H1 (cell line): Measurements from ENCODE around the gene ERO1B. TPM values are rescaled to one million over a fixed set of nuclear protein-coding genes. Genes with fewer than 3 reads are reported as not detected.

Experiments
- CTCF ChIA-PET: fragments of 300-600 bp; sonication (Branson Sonifier 250); formaldehyde crosslinking; loops from one replicate; lab custom pipeline; 2021; ENCODE audit not compliant: partially characterized antibody; lab: Charles Lee
- POLR2A ChIA-PET: fragments of 300-600 bp; sonication (Branson Sonifier 250); formaldehyde crosslinking; loops from one replicate; lab custom pipeline; 2021; ENCODE audit warnings: inconsistent platforms; ENCODE audit not compliant: partially characterized antibody; lab: Charles Lee
- DNase-seq, 2 experiments: peaks; one replicate each; pipeline versions ENCODE4 v3.0.0 to v3.0.0-alpha.2; 2010 to 2022; ENCODE audit warnings: low spot score in 2 of 2, low read depth in 1 of 2, mixed read lengths in 1 of 2
- FAIRE-seq: peaks from 2 replicates; lab custom pipeline; 2011; peaks lifted over from hg19 to GRCh38; lab: Jason Lieb, UNC
- H2AFZ ChIP-seq: 2 replicates; pipeline ENCODE4 v1.8.1; 2012; ENCODE audit warnings: low read length, inconsistent platforms
- H2AK5ac ChIP-seq: 2 replicates; pipeline ENCODE4 v1.6.1; 2013; ENCODE audit warnings: low read depth, low read length
- H2BK120ac ChIP-seq: replicated peaks from 2 replicates; pipeline ENCODE3; 2013; ENCODE audit warnings: low read depth, low read length, inconsistent platforms
- H2BK12ac ChIP-seq: 2 replicates; pipeline ENCODE4 v1.6.1; 2013; ENCODE audit warnings: low read depth, low read length
- H2BK15ac ChIP-seq: 2 replicates; pipeline ENCODE4 v1.6.1; 2013; ENCODE audit warnings: low read length
- H2BK20ac ChIP-seq: 2 replicates; pipeline ENCODE4 v1.6.1; 2013; ENCODE audit warnings: low read length
- H2BK5ac ChIP-seq: 2 replicates; pipeline ENCODE4 v1.6.1; 2013; ENCODE audit warnings: low read depth, low read length
- H3K14ac ChIP-seq: 2 replicates; pipeline ENCODE4 v1.6.1; 2013; ENCODE audit warnings: inconsistent platforms; ENCODE audit not compliant: insufficient read length
- H3K18ac ChIP-seq: 2 replicates; pipeline ENCODE4 v1.6.1; 2013; ENCODE audit warnings: low read length; ENCODE audit errors: extremely low read depth
- H3K23ac ChIP-seq: 2 replicates; pipeline ENCODE4 v1.6.1; 2013; ENCODE audit warnings: inconsistent platforms; ENCODE audit not compliant: insufficient read length
- H3K23me2 ChIP-seq: 2 replicates; pipeline ENCODE4 v1.6.1; 2013; ENCODE audit warnings: low read depth, low read length
- H3K27ac ChIP-seq: 2 replicates; pipeline ENCODE4 v1.6.1; 2011; ENCODE audit warnings: low read depth, low read length, inconsistent platforms
- H3K27me3 ChIP-seq, 4 experiments: replicated peaks in 1 of 4; 1 replicate in 1 of 4; 2 replicates in 3 of 4; pipeline versions ENCODE4 v1.6.1 to v1.8.1; 2011 to 2013; ENCODE audit warnings: low read length in 3 of 4, mild to moderate bottlenecking in 3 of 4, inconsistent platforms in 2 of 4, mixed read lengths in 2 of 4, moderate library complexity in 1 of 4; ENCODE audit not compliant: control insufficient read depth in 3 of 4, insufficient read depth in 3 of 4; ENCODE audit errors: extremely low read depth in 1 of 4
- H3K36me3 ChIP-seq, 4 experiments: 2 replicates each; pipeline versions ENCODE4 v1.6.1 to v1.8.1; 2011 to 2013; ENCODE audit warnings: mild to moderate bottlenecking in 4 of 4, low read length in 3 of 4, moderate library complexity in 2 of 4, control low read depth in 1 of 4, inconsistent platforms in 1 of 4; ENCODE audit not compliant: insufficient read depth in 4 of 4, control insufficient read depth in 2 of 4
- H3K4ac ChIP-seq: replicated peaks from 2 replicates; pipeline ENCODE3; 2013; ENCODE audit warnings: low read length, low read depth, mixed read lengths, inconsistent platforms; ENCODE audit not compliant: insufficient read length
- H3K4me1 ChIP-seq, 4 experiments: replicated peaks in 1 of 4; 1 replicate in 1 of 4; 2 replicates in 3 of 4; pipeline versions ENCODE4 v1.6.1 to v1.8.1; 2011 to 2013; ENCODE audit warnings: low read length in 3 of 4, inconsistent platforms in 2 of 4, mixed read lengths in 1 of 4; ENCODE audit not compliant: insufficient read depth in 4 of 4, control insufficient read depth in 3 of 4
- H3K4me2 ChIP-seq, 2 experiments: 2 replicates each; pipeline versions ENCODE4 v1.6.1 to v1.8.1; 2011 to 2013; ENCODE audit warnings: low read depth in 2 of 2, low read length in 2 of 2, control low read depth in 1 of 2, inconsistent platforms in 1 of 2, mild to moderate bottlenecking in 1 of 2; ENCODE audit not compliant: insufficient read depth in 1 of 2
- H3K4me3 ChIP-seq, 4 experiments: fragments of 200-600, 300-600 bp in 1 of 4; sonication (generic), shearing (Covaris generic), sonication (Bioruptor Twin) in 1 of 4; 2 replicates each; pipeline versions ENCODE4 v1.5.1 to v1.8.1; 2011 to 2016; ENCODE audit warnings: low read length in 4 of 4, low read depth in 3 of 4, control low read depth in 2 of 4, inconsistent platforms in 2 of 4, mild to moderate bottlenecking in 2 of 4, mixed read lengths in 1 of 4, moderate library complexity in 1 of 4; ENCODE audit not compliant: insufficient read depth in 2 of 4; ENCODE audit errors: extremely low read depth in 1 of 4
- H3K56ac ChIP-seq: replicated peaks from 2 replicates; pipeline ENCODE3; 2013; ENCODE audit warnings: low read depth, mild to moderate bottlenecking, mixed read lengths, low read length, inconsistent platforms; ENCODE audit not compliant: insufficient read length
- H3K79me1 ChIP-seq: 2 replicates; pipeline ENCODE4 v1.6.1; 2013; ENCODE audit warnings: low read depth, low read length, control low read depth
- H3K79me2 ChIP-seq, 2 experiments: 2 replicates each; pipeline versions ENCODE4 v1.6.1 to v1.8.1; 2012 to 2013; ENCODE audit warnings: low read length in 2 of 2, mild to moderate bottlenecking in 2 of 2, inconsistent platforms in 1 of 2; ENCODE audit not compliant: insufficient read depth in 2 of 2, control insufficient read depth in 1 of 2
- H3K9ac ChIP-seq, 4 experiments: replicated peaks in 1 of 4; 1 replicate in 1 of 4; 2 replicates in 3 of 4; pipeline versions ENCODE4 v1.6.1 to v1.8.1; 2011 to 2013; ENCODE audit warnings: low read depth in 3 of 4, low read length in 3 of 4, control low read depth in 2 of 4, mild to moderate bottlenecking in 2 of 4, moderate library complexity in 2 of 4, inconsistent platforms in 1 of 4; ENCODE audit errors: extremely low read depth in 1 of 4
- H3K9me3 ChIP-seq, 2 experiments: 2 replicates each; pipeline versions ENCODE4 v1.6.1 to v1.8.1; 2012 to 2013; ENCODE audit warnings: mild to moderate bottlenecking in 2 of 2, moderate library complexity in 2 of 2, control low read depth in 1 of 2, inconsistent platforms in 1 of 2, low read depth in 1 of 2, low read length in 1 of 2, mixed read lengths in 1 of 2; ENCODE audit not compliant: insufficient read depth in 2 of 2
- H4K20me1 ChIP-seq, 2 experiments: replicated peaks in 1 of 2; 2 replicates each; pipeline versions ENCODE3 to v1.8.1; 2011 to 2013; ENCODE audit warnings: inconsistent platforms in 2 of 2, low read length in 2 of 2, mild to moderate bottlenecking in 1 of 2; ENCODE audit not compliant: insufficient read depth in 2 of 2, control insufficient read depth in 1 of 2
- H4K5ac ChIP-seq: 2 replicates; pipeline ENCODE4 v1.6.1; 2013; ENCODE audit warnings: low read length, low read depth, mixed read lengths, inconsistent platforms; ENCODE audit not compliant: insufficient read length
- H4K8ac ChIP-seq: 2 replicates; pipeline ENCODE4 v1.8.0; 2013; ENCODE audit warnings: mild to moderate bottlenecking, moderate library complexity, low read length, inconsistent platforms; ENCODE audit not compliant: insufficient read depth; ENCODE audit errors: extremely low read depth
- H4K91ac ChIP-seq: replicated peaks from 2 replicates; pipeline ENCODE3; 2013; ENCODE audit warnings: low read length, mixed read lengths, inconsistent platforms; ENCODE audit not compliant: insufficient read length
- BRCA1 ChIP-seq: IDR thresholded peaks from 2 replicates; pipeline ENCODE4 v1.6.1; 2012; ENCODE audit warnings: low read depth, low read length, improper control_type of control experiment
- CHD1 ChIP-seq: IDR thresholded peaks from 2 replicates; pipeline ENCODE4 v1.6.1; 2012; ENCODE audit warnings: low read depth, low read length, improper control_type of control experiment
- POLR2AphosphoS5 ChIP-seq: IDR thresholded peaks from 2 replicates; pipeline ENCODE4 v1.6.1; 2011; ENCODE audit warnings: low read depth, low read length
- RXRA ChIP-seq: IDR thresholded peaks from 2 replicates; pipeline ENCODE4 v1.6.1; 2011; ENCODE audit warnings: low read depth, mild to moderate bottlenecking, low read length, moderate library complexity; ENCODE audit not compliant: insufficient read depth
- SIN3A ChIP-seq, 2 experiments: IDR thresholded peaks in 1 of 2; conservative IDR thresholded peaks in 1 of 2; 2 replicates each; pipeline ENCODE4 v1.6.1; 2011 to 2012; ENCODE audit warnings: low read length in 2 of 2, improper control_type of control experiment in 1 of 2, low read depth in 1 of 2, mild to moderate bottlenecking in 1 of 2
- SP1 ChIP-seq: IDR thresholded peaks from 2 replicates; pipeline ENCODE4 v1.6.1; 2011; ENCODE audit warnings: low read depth, low read length
- WGBS, 2 experiments: shearing (Covaris generic) in 1 of 2; methylation state at CpG; one replicate each; pipeline versions ENCODE4 v1.1.6 to v1.1.7; 2013 to 2015; ENCODE audit warnings: low lambda C conversion rate in 2 of 2, mixed read lengths in 2 of 2, inconsistent platforms in 1 of 2, low coverage in 1 of 2, missing lambda C conversion rate in 1 of 2; ENCODE audit not compliant: insufficient replicate concordance in 2 of 2, insufficient coverage in 1 of 2, insufficient read length in 1 of 2; ENCODE audit errors: extremely low coverage in 1 of 2, missing lambda C conversion rate in 1 of 2; 5-methylcytosine and 5-hydroxymethylcytosine counted together
- polyA plus RNA-seq, 7 experiments: library from polyadenylated mRNA; depleted of rRNA in 3 of 7; stranded (reverse) in 5 of 7; unstranded in 2 of 7; fragments of >200 nt in 5 of 7; fragments of 200-250 nt in 2 of 7; gene quantifications; 1 replicate in 5 of 7; 2 replicates in 1 of 7; 4 replicates in 1 of 7; pipeline versions ENCODE4 v1.2.1 to v1.2.3, GENCODE V29; 2011 to 2013; ENCODE audit warnings: missing spikeins in 2 of 7, mixed read lengths in 2 of 7
- total RNA-seq: library from RNA; stranded (reverse); fragmentation: NEBNext Ultra II Directional; extraction: Animal tissue kit (Norgen Biotek cat#: 25700); gene quantifications from 2 replicates; pipeline ENCODE4 v1.2.1, GENCODE V29; 2021

ERO1B gene
- total and polyA plus RNA-seq, 2 of the 8 experiments (the other 6 are each of a cell fraction or from before 2014, with no cell fraction given): 0.74 to 5.6 TPM

DNA sequence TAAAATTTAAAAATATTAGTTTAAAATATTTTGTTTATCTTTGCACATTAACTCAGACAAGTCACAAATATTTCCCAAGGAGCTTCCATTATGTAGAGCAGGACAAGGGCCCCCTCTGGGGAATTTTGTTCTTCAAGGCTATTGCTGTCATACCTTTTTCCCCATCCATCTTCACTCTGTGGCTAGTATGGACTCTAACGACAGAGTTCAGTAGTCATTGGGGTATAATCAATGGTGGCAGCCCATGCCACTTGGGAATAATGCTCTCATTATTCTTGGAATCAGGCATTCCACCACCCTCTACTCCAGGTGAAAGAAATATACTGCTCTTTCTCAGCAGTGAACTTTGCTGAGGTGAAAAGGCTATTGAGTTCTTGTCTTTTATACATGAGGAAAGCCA lies 38.5 kb upstream of the ERO1B start:
- ChIA-PET POLR2A (no interaction called here), CTCF (interaction anchor here (0.7 kb wide), 1 partner anchor 15 kb away, joined by 3 read pairs; no protein-coding TSS in a partner anchor)
- Histone ChIP-seq H2AFZ (no peak overlapping the region), H3K18ac (no peak overlapping the region), H3K36me3 (no peaks in the 10 kb centered on the region), H3K9me3 (peaks cover 0 to 15% of the 10 kb centered on the region in 2 experiments; a peak in 2 of 4 replicates), H3K4me3 (no peak overlapping the region), H4K20me1 (no peaks in the 10 kb centered on the region), H3K4me2 (no peak overlapping the region), H3K79me2 (no peaks in the 10 kb centered on the region), H2BK15ac (no peak overlapping the region), H2BK20ac (no peak overlapping the region), H3K14ac (no peak overlapping the region), H3K23ac (no peak overlapping the region), H2AK5ac (no peak overlapping the region), H2BK5ac (no peak overlapping the region), H3K56ac (no peak overlapping the region), H3K23me2 (peaks cover 2% of the 10 kb centered on the region; the same call in 1 of the 2 replicates), H4K8ac (no peak overlapping the region), H3K27me3 (no peaks in the 10 kb centered on the region), H4K91ac (no peak overlapping the region), H2BK12ac (no peak overlapping the region), H3K4ac (no peak overlapping the region), H2BK120ac (no peak overlapping the region), H3K27ac (no peak overlapping the region), H3K9ac (no peak overlapping the region), H3K79me1 (no peaks in the 10 kb centered on the region), H3K4me1 (no peaks in the 10 kb centered on the region), H4K5ac (no peak overlapping the region)
- no peak for DNase-seq
- 56% methylated on average over 1 of the region's 1 CpG; no CpG with 5 or more reads in 1 of the 2 experiments for WGBS, 2 experiments
- no peak for FAIRE-seq
- TF ChIP-seq BRCA1 (no peak), SIN3A (conservative IDR thresholded peaks at IDR 0.05 in 1 of 2, IDR thresholded peaks at IDR 0.05 in 1 of 2; ENCODE audit: low read depth in 1 of 2, low read length in 2 of 2) (no peak), SP1 (no peak), RXRA (no peak), CHD1 (no peak), POLR2AphosphoS5 (no peak)
